ENCODE measurements around the gene LYRM4.

LYRM4 gene

GRCh38 chr6:5217356-5217755 is 43.4 kb downstream of the LYRM4 start:
- TF ChIP-seq, protein P1, sequence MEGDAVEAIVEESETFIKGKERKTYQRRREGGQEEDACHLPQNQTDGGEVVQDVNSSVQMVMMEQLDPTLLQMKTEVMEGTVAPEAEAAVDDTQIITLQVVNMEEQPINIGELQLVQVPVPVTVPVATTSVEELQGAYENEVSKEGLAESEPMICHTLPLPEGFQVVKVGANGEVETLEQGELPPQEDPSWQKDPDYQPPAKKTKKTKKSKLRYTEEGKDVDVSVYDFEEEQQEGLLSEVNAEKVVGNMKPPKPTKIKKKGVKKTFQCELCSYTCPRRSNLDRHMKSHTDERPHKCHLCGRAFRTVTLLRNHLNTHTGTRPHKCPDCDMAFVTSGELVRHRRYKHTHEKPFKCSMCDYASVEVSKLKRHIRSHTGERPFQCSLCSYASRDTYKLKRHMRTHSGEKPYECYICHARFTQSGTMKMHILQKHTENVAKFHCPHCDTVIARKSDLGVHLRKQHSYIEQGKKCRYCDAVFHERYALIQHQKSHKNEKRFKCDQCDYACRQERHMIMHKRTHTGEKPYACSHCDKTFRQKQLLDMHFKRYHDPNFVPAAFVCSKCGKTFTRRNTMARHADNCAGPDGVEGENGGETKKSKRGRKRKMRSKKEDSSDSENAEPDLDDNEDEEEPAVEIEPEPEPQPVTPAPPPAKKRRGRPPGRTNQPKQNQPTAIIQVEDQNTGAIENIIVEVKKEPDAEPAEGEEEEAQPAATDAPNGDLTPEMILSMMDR (conservative IDR thresholded peaks at IDR 0.05; ENCODE audit: low read length), result no peak
- DNase-seq (ENCODE audit: low read depth), result no peak
- no peak overlapping the region for H3K4me3 ChIP-seq (ENCODE audit: low read length)

GRCh38 chr6:5215799-5216198 is 45.0 kb downstream of the LYRM4 start:
- TF ChIP-seq, protein P1 (conservative IDR thresholded peaks at IDR 0.05; ENCODE audit: low read length), result no peak
- H3K4me3 ChIP-seq (ENCODE audit: low read length), result no peak overlapping the region
- no peak for DNase-seq (ENCODE audit: low read depth)

DNA sequence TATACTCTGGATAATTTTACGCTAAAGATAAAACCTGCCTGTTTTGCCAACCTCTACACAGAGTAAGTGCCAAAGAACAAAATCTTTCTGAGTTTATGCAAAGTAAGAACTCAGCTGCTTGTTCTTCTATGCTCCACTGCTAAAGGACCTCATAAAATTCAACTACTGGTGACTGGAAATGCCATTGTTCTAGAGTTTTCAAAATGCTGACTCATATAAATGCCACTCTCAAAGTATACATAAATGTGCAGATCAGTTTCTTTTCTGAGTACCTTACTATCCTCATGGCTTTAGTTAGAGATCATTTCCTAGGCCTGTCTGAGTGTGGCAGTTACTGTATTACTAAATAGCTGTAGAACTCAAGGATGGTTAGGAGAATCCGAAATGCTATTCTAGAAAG is 45.6 kb downstream of the LYRM4 start:
- no peak for DNase-seq (ENCODE audit: low read depth)
- TF ChIP-seq, protein P1 (conservative IDR thresholded peaks at IDR 0.05; ENCODE audit: low read length), result no peak
- H3K4me3 ChIP-seq (ENCODE audit: low read length), result no peak overlapping the region

DNA sequence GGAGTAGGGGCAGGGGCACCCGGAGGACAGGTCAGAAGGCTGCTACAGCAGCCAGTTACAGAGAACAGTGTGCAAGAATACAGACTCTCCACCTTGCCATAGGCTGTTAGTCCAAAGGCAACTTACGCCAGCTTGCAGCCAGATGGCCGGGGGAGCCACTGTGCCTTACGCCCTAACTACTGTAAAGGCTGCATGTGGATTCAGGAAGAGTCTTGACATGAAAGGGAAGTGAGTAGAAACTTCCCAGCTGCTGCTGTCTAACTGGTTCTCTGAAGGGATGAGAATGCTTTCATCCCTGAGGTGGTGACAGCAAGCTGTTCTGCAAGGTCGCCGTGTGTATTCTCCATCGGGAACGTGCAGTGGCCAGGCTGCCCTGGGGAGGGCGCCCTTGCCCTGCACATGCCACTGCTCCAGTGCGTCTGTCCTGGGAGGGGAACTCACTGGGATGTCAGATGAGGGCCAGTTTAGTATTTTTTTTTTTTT is 46.1 kb downstream of the LYRM4 start:
- TF ChIP-seq, protein P1 (conservative IDR thresholded peaks at IDR 0.05; ENCODE audit: low read length), result peak; percentile 50
- peak; percentile 55 for DNase-seq (ENCODE audit: low read depth)
- no peak overlapping the region for H3K4me3 ChIP-seq (ENCODE audit: low read length)

DNA sequence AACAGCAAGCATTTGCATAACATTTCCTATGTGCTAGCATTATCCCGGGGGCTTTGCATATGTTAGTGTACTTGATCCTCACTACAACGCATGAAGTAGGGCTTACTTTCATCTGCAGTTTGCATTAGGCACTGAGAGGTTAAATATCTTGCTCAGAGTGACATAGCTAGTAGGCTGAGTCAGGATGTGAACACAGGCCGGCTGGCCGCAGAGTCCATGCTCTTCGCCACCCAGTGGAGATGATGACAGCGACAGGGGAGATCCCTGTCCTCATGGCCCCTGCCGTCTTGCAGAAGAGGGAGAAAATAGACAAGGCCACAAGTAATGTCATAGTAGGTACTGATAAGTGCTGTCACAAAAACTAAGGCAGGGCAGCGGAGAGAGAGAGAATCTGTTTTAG is 46.9 kb downstream of the LYRM4 start:
- TF ChIP-seq, protein P1 (conservative IDR thresholded peaks at IDR 0.05; ENCODE audit: low read length), result peak; percentile 33
- no peak overlapping the region for H3K4me3 ChIP-seq (ENCODE audit: low read length)
- peak; percentile 48 for DNase-seq (ENCODE audit: low read depth)

DNA sequence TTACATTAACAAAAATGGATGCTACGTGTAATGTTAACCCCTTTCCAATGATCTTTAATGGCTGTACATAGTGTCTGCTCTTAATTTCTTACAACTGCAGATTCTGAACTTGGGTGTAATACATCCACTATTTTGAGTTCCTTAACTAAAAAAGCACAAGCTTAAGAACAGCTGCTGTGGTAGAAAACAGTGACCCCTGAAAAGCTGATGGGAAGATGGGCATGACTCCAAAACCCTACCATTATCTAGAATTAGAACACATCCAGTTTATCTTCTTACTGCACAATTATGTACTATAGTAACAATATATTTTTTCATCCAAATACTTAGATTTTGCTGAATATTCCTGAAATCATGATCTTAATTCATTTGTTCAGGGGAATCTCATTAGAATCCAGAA is 49.3 kb downstream of the LYRM4 start:
- TF ChIP-seq, protein P1 (conservative IDR thresholded peaks at IDR 0.05; ENCODE audit: low read length), result no peak
- H3K4me3 ChIP-seq (ENCODE audit: low read length), result no peak overlapping the region
- no peak for DNase-seq (ENCODE audit: low read depth)

DNA sequence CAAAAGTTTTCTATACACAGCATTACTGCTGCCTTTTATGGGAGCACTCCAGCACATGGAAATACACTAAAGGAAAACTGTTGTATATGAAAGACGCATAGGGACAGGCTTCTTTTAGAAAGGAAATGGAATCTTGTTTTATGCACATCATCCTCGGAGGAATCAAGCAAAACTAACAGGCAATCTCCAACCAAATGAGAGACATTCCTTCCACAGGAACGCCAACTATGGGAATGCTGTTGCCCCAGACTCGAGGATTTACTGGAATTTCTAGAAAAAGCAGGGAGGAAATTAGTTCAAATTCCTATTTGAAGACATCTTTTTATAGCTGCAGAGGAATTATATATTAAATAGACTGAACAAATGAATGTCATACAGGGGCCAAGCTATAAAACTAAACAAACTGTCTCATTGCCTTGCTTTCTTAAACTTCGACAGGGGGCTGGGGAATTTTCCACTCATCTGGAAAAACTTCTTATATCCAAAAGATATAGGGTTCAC is 52.2 kb downstream of the LYRM4 start:
- DNase-seq (ENCODE audit: low read depth), result peak; percentile 72
- TF ChIP-seq, protein P1 (conservative IDR thresholded peaks at IDR 0.05; ENCODE audit: low read length), result no peak
- 0 out of 2 replicates have a peak overlapping the region, but pooled peaks have one; percentile 3 for H3K4me3 ChIP-seq (ENCODE audit: low read length)

All from AG10803 (cell line).